ENCODE measurements around the gene PPP2R2B.
"Not testable (repeated sequence)": the region's sequence is repeated elsewhere in the genome, so short reads cannot be mapped to it uniquely, and the experiment has no call there.

Gene PPP2R2B

DNA sequence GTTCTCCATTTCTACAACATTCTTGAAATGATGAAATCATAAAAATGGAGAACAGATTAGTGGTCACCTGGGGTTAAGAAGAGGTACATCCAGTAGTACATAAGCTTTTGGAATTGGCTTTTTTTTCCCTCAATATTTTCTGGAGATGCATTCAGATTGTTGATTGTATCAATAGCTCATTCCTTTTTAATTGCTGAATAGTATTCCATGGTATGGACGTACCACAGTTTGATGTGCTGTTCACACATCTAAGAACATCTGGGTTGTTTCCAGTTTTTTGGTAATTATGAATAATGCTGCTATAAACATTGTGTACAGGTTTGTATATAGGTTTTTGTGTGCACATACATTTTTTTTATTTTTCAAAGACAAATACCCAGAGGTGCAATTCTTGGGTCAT is 130.0 kb downstream of the PPP2R2B start:
- DNase-seq (ENCODE audit: low read depth in 3 of 3, low spot score in 1 of 3) = no peak

DNA sequence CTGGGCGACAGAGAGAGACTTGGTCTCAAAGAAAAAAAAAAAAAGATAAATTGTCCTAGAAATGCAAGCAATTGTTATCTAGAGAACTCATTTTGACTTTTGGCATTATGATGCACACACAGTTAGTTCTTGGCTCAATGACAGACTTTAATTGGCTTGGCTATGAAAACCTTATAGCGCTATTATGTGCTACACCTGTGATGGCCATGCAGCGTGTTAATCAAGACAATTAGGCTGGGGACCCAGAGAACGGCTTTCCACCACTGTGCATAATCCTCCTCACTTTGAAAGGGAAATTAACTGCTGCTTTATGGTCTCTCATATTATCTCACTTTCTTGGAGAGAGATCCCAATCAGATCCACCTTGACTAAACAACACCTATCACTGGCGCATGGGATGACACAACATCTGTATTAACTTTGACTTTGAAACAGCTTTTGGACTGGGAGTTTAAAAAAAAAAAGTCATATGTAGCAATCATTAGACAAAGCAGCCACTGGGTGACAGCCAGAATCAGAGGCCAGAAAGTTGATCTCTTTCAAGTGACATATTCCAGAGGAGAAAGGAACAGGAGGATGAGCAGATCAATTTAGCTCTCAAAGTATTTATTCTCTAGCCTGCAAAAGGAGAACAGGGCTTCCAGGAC is 132.5 kb downstream of the PPP2R2B start:
- DNase-seq (ENCODE audit: low read depth in 3 of 3, low spot score in 1 of 3) = no peak

DNA sequence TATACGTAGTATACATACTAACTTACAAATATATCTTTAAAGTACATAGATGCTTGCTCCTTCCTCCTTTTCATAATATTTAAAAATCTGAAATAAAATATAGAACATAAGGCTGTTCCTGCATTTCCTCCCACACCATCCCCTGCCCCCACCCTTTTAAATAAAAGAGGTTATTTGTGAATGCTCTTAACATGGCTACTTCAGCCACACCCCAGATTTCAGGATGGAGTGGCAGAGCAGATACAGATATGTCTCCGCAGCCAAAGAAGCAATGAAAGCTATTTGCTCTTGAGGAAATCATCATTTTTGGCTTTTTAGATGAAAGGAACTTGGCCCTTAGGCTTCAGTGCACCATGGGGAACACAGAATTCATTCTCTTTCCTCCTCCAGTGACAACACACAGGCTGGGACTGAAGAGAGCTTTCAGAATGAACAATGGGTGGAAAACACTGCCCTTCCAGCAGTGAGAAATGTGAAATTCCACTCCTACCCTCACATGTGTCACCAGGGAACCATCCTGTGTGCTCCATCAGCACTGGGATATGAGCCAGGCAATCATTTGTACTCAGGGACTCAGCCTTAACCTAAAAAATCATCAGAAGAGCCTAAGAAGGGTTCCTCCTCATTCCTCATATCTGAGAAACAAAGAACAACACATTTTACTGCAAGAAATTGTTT is 134.3 kb downstream of the PPP2R2B start:
- no peak for DNase-seq (ENCODE audit: low read depth in 3 of 3, low spot score in 1 of 3)

DNA sequence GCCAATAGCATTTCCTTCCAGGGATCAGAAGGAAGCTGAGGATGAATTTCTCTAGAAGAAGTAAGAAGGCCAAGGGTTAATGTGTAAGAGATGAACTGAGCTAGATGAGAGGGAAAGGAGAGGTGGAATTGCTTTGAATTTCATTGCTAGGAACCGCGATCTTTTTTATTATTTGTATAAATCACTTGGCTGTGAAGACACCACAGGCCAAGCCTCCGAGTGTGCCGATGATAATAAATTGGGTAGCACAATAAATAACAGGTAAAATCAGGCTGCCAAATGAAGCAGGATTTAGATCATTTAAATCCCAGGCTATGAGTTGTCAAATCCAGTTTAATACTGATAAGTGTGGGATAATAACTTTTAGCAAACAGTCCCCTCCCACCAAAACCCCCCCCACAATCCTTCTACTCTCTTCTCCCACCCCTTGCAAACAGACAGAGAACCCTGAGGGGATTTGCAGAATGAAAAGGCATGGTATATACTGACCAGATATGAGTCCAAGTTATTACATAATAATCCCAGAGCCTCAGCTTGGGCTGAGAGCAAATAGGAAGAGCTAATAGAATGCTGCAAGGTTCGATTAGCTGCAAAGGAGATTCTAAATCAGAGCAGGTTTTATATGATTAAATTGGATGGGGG is 143.5 kb downstream of the PPP2R2B start:
- no peak for DNase-seq (ENCODE audit: low read depth in 3 of 3, low spot score in 1 of 3)

DNA sequence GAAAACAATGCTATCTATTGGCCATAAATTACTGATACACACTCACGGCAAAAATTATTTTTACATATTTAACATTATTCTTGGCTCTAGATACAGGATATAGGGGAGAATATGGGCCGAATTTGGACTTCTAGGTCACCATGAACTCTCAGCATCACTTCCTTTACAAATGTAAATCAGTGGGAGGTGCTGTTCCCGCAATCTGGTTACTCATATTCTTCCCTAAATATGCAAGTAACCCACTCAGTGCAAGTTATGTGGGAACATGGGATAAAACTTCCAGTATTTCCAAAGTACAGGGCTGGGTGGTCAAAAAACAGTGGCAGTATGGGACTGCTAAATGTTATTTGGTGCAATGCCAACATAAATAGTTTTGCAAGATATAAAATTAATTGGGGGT is 145.6 kb downstream of the PPP2R2B start:
- no peak for DNase-seq (ENCODE audit: low read depth in 3 of 3, low spot score in 1 of 3)

DNA sequence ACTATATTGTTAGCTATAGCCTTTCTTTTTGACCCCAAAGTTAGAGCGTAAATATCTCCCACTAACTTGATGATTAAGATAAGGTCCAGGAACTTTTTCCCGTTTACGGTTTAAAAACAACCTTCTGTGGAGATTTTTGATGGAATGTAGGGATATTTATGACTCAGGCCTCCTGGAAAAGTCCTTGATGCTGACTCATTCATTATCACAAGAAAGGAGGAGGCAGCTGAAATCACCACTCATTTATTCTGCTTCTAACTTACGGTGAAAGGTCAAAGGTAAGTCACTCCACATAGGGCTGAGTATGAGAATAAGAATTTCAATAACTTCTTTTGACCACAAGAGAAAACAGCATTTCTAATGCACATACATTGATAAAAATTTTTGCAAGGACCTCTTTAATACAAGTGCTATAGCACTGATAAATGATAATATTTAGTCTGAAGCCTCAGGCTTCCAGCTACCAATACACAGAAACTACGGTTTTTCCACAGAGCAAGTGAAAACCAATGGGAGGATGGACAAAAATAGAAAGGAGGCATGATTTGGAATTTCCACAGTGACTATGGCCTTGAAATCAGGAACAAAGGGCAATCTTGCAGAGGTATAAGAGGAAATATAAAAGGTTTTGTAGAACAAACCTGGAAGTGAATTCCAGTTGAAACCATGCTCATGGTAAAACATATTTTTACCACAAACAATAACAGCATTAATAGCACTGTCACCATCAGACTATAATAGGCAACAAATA is 146.5 kb downstream of the PPP2R2B start:
- no peak for DNase-seq (ENCODE audit: low read depth in 3 of 3, low spot score in 1 of 3)

DNA sequence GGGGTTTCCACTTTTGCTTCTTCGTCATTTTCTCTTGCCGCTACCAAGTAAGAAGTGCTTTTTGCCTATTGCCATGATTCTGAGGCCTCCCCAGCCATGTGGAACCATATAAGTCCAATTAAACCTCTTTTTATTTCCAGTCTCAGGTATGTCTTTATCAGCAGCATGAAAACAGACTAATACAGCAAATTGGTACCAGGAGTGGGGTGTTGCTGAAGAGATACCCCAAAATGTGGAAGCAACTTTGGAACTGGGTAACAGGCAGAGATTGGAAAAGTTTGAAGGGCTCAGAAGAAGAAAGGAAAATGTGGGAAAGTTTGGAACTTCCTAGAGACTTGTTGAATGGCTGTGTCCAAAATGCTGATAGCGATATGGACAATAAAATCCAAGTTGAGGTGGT is 149.8 kb downstream of the PPP2R2B start:
- DNase-seq (ENCODE audit: low read depth in 3 of 3, low spot score in 1 of 3) = not testable (repeated sequence)

DNA sequence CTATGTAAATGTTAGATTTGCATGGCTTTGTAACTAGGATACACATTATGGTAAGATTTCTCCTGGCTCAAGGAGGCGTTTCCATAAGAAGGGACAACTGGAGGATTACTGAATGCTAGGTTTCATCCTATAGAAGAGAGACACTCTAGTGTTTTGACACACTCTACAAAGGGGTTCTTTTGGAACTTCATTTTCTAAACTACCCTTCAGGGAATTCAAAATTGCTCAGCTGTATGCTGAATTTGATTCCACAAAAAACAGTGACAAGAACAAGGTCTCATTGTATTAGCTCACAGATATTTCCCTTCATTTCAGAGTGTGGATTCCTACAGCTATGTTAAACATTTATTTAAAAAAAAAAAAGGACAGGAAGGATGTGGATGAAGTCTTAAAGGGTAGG is 151.7 kb downstream of the PPP2R2B start:
- no peak for DNase-seq (ENCODE audit: low read depth in 3 of 3, low spot score in 1 of 3)

DNA sequence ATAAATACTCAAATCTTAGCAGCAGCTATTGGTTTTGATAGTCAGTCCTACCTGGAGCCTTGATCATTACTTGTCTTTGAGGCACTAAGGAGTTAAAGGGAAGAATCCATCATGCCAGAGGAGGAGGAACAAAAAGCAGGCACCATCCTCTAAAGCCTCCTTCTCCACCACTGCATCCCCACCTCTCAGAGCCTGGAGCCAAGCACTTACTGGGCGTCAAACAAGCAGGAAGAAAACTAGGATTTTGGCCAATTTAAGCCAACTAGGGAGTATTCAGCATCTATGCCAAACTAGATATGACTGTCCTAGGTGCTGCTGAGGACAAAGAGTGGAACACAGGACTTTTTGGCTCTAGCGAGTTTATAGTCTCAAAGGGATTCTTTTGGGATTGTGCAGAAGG is 152.5 kb downstream of the PPP2R2B start:
- DNase-seq (ENCODE audit: low read depth in 3 of 3, low spot score in 1 of 3) = no peak

DNA sequence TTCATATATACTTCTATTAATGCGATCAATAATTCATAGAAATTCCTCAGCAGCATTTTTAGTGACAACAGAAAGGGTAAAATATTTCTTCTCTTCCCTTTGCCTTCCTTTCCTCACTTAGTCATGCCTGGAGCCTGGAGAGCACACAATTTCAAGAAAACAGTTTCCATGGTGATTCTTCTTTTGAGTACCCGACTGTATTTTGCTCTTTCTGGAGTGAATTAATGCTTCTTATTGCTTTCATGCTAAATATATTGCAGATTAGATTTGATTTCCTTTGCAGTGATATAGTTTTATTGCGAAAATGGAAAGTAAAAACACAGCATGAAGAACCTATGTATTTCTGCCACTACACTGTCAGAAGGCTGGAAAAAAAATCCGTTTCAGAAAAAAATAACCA is 153.5 kb downstream of the PPP2R2B start:
- DNase-seq (ENCODE audit: low read depth in 3 of 3, low spot score in 1 of 3) = no peak

DNA sequence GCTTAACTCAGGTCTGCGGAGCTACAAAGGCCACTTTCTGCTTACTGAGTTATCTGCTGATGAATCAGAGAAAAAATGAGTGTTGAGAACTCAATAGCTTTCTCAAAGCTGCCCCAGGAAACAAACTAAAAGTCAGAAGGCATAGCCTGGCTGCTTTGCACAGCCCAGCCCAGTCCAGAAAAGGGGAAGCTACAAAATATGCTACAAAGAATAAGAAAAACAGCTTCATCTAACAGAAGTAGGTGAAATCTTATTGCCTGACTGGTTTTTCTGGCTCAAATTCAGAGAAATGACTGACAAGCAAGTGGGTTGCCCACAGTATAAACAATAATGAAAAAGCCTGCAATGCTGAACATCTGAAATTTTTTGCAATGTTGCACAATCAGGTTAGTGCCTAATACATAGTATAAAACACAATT is 156.2 kb downstream of the PPP2R2B start:
- no peak for DNase-seq (ENCODE audit: low read depth in 3 of 3, low spot score in 1 of 3)

DNA sequence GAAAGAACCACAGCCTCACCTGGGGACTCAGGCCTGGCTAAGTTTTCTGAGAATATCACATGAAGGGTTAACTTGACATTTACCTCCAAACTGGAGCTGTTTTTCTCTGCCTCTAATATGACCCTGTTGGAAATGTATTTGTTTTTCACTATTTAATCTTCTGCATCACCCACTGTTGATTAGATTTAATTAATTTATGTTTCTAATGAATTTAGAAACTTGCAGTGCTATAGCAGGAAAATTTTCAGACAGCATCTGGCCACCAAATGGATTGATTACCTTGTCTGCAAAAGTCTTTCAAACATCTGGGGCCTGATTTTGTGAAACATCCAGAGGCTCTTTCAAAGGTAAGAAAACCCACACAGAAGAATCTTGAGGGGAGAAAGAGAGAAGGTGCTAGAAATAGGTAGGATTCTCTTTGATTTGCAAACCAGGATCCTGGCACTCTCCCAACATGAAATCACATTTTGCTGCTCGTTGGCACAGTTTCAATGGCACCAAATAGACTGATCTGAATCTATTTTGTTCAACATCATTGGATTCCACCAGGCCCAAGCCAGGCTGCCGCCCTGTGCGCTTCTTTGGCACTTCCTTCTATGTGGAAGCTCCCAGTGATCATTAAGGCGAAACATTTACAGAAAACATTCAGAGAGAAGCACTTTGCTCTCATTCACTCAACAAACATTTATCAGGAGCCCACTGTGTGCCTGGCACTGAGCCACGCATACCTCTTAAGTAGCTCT is 157.3 kb downstream of the PPP2R2B start:
- DNase-seq (ENCODE audit: low read depth in 3 of 3, low spot score in 1 of 3) = no peak

DNA sequence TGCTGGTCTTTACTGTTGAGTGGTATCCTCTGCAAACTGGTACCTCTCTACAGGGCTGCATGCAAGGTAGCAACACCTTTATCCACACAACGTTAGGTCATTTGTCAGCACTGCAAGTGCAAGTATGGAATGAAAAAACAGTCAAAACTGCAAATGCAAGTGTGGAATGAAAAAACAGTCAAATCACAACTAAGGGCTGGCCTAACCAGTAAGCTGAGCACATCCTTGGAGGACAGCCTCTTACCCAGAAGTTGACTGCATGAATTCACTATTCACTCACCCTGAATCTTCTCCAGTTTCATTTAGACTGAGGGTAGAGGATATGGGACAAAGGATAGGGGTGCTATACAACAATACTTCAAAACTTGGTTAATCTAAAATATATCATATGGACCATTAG is 158.4 kb downstream of the PPP2R2B start:
- no peak for DNase-seq (ENCODE audit: low read depth in 3 of 3, low spot score in 1 of 3)

DNA sequence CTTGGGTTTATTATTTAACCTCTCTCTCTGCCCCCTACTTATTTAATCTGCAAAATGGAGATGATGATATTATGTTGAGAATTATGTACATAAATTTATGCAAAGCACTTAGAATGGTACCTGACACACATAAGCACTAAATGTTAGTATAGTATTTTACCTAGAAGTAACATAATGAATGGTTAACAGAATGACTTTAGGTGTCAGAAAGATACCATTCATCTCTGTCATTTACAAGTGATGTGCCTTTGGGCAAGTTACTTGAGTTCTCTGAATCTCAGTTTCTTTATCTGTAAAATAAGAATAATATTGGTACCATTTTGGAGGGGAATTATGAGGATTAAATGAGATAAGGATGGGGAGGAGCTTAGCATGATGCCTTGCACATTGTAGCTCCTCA is 159.4 kb downstream of the PPP2R2B start:
- no peak for DNase-seq (ENCODE audit: low read depth in 3 of 3, low spot score in 1 of 3)

DNA sequence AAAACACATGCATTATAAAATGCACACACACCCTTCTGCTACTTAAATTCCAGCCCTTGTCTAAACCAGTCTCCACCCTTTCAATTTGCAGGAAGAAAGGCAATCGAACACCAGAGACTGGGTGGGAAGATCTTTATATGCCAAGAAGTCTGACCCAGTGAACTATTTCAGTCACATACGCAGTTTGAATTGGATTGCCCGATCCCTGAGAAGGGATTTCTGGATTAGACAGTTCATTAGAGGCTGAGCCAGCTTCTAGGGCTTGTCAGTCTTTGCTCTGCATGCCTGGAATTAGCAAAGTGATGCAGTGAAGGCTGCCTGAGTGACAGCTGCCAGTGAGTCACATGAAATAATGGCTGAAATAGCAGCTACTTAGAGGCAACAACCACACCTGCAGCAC is 159.9 kb downstream of the PPP2R2B start:
- DNase-seq (ENCODE audit: low read depth in 3 of 3, low spot score in 1 of 3) = no peak

DNA sequence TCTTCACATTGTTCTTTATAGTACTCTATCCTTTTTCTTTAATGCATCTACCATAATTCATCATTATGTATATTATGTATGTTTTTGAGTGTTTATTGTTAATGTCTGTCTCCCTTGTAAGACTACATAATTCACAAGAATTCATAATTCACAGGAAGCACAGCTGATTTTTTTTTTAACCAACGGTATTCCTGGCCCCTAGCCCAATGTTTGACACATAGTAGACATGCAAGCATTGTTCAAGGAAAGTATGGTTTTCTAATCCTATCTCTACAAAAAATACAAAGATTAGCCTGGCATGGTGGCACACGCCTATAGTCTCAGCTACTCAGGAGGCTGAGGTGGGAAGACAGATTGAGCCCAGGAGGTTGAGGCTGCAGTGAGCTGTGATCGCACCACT is 160.6 kb downstream of the PPP2R2B start:
- no peak for DNase-seq (ENCODE audit: low read depth in 3 of 3, low spot score in 1 of 3)

DNA sequence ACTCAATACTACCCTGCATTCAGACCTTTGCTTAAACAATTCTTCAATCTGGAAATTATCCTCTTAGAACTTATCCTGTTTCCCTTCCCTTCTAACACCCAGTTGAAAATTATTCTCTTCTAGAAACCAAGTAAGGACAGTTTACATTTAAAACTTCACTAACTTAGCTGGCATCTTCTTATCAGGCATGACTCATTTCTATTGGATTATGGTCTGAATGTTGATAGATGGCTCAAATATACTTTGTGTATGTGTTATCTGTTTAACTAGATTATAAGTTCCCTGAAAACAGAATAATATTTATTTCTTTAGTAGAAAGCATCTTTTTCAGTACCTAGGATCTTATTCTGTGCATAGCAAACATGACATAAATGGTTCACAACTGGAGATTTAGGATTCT is 161.9 kb downstream of the PPP2R2B start:
- DNase-seq (ENCODE audit: low read depth in 3 of 3, low spot score in 1 of 3) = no peak

DNA sequence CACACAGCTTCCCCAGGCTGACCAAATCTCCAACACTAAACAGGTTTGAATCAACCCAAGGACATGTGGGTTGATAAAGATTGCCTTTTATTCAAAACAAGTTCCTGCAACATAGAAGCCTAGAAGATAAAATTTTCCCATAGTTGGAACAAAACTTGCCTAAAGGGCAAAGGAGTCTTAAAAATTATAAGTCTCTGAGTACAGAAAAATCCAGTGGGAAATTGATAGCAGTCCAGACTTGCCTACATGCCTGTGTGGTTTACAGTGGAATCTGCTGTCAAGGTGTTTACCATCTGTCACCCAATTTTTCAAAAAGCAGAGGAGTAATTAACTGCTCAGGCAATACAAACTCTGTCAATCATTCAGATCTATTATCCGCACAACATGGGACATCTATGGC is 168.2 kb downstream of the PPP2R2B start:
- DNase-seq (ENCODE audit: low read depth in 3 of 3, low spot score in 1 of 3) = no peak

DNA sequence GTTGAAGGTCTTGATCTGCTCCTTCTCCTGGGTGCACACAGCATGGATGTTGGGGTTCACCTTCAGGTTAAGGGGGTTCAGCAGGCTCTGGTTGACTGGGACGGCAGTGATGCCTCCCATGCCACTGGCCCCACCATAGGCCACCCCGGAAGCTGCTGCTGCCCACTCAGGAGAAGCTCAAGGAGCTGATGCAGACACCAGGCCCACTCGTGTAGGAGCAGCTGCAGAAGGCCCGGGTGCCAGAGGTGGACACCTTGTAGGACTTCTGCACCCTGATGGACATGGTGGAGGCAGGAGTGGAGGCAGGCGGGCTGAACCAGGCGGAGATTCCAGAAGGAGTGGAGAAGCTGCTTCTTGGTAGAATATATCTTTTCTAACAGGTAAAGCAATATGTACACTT is 171.2 kb downstream of the PPP2R2B start:
- DNase-seq (ENCODE audit: low read depth in 3 of 3, low spot score in 1 of 3) = no peak

DNA sequence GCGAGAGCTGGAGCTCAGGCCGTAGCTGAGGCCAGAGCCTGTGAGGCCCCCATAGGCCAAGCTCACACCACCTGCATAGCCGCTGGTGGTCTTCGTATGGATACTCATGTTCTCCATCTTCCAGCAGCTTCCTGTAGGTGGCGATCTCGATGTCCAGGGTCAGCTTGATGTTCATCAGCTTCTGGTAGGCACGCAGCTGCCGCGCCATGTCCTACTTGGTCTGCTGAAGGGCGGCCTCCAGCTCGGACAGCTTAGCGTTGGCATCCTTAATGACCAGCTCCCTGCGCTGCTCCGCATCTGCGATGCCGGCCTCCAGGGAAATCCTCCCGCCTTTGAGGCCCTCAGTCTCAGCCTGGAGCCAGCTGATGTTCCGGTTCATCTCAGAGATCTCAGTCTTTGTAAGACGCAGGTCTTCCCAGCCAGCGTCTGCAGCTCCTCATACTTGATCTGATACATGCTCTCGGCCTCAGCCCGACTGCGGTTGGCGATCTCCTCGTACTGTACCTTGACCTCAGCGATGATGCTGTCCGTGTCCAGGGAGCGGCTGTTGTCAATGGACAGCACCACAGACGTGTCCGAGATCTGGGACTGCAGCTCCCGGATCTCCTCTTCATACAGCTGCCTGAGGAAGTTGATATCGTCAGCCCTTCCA is 172.1 kb downstream of the PPP2R2B start:
- no peak for DNase-seq (ENCODE audit: low read depth in 3 of 3, low spot score in 1 of 3)
